DND-41 (cell line): Measurements from ENCODE around the gene RBM42.
A peak's percentile ranks its signal among the peaks of the same experiment; 100 is the strongest.

Experiments used
- ATAC-seq: fragments of 200-7000 bp; cut with Tn5 transposase; 3 replicates; pipeline ENCODE4 v1.9.1; 2021; ENCODE audit warnings: low read depth; ENCODE audit not compliant: insufficient read depth
- DNase-seq: peaks from one replicate; pipeline ENCODE4 v3.0.0-alpha.2; 2020
- H2AFZ ChIP-seq: 2 replicates; pipeline ENCODE4 v1.6.0; 2012; ENCODE audit warnings: low read depth, low read length
- H3K27ac ChIP-seq: 2 replicates; pipeline ENCODE4 v1.5.1; 2012; ENCODE audit warnings: low read length, inconsistent platforms
- H3K27me3 ChIP-seq: fragments of 200-600 bp; sonication (generic); 2 replicates; pipeline ENCODE4 v1.6.0; 2012; ENCODE audit warnings: low read length, mild to moderate bottlenecking, inconsistent platforms; ENCODE audit not compliant: insufficient read depth, poor library complexity
- H3K36me3 ChIP-seq: 2 replicates; pipeline ENCODE4 v1.5.1; 2012; ENCODE audit warnings: low read length, inconsistent platforms; ENCODE audit not compliant: insufficient read depth
- H3K4me1 ChIP-seq: 2 replicates; pipeline ENCODE4 v1.5.1; 2012; ENCODE audit warnings: mild to moderate bottlenecking, low read length; ENCODE audit not compliant: insufficient read depth
- H3K4me2 ChIP-seq: 2 replicates; pipeline ENCODE4 v1.6.0; 2012; ENCODE audit warnings: mild to moderate bottlenecking, moderate library complexity, low read length, inconsistent platforms; ENCODE audit not compliant: insufficient read depth
- H3K4me3 ChIP-seq, 2 experiments: fragments of 200-600 bp in 1 of 2; shearing (Covaris generic) in 1 of 2; 2 replicates each; pipeline ENCODE4 v1.5.1; 2012 to 2016; ENCODE audit warnings: inconsistent platforms in 2 of 2, low read length in 2 of 2, mild to moderate bottlenecking in 2 of 2, low read depth in 1 of 2, moderate library complexity in 1 of 2
- H3K79me2 ChIP-seq: 2 replicates; pipeline ENCODE4 v1.6.0; 2012; ENCODE audit warnings: low read length, inconsistent platforms; ENCODE audit not compliant: insufficient read depth
- H3K9ac ChIP-seq: 2 replicates; pipeline ENCODE4 v1.6.0; 2012; ENCODE audit warnings: low read depth, mild to moderate bottlenecking, inconsistent platforms, low read length, moderate library complexity
- H3K9me3 ChIP-seq: 2 replicates; pipeline ENCODE4 v1.5.1; 2012; ENCODE audit warnings: low read length, moderate library complexity, mild to moderate bottlenecking, inconsistent platforms; ENCODE audit not compliant: insufficient read depth, severe bottlenecking
- H4K20me1 ChIP-seq: 2 replicates; pipeline ENCODE4 v1.6.0; 2012; ENCODE audit warnings: low read length; ENCODE audit not compliant: insufficient read depth
- CTCF ChIP-seq: IDR thresholded peaks from 2 replicates; pipeline ENCODE4 v1.5.1; 2012; ENCODE audit warnings: borderline replicate concordance, low read length, moderate library complexity, mild to moderate bottlenecking; ENCODE audit not compliant: poor library complexity, severe bottlenecking; ENCODE audit errors: extremely low read depth
- EZH2 ChIP-seq: IDR thresholded peaks from 3 replicates; pipeline ENCODE4 v1.6.1; 2012; ENCODE audit warnings: borderline replicate concordance, low read depth, mild to moderate bottlenecking, moderate library complexity, low read length, inconsistent platforms; ENCODE audit not compliant: severe bottlenecking

The RBM42 gene

GRCh38 chr19:35641515-35642151, 12.8 kb downstream of the RBM42 start, which contains the start of gene ETV2:
Gene ETV2 (plus strand): TSS chr19:35641745. CDS start chr19:35642461, 716 bp downstream.
- H2AFZ ChIP-seq, result peak within 1 kb of the TSS; percentile 99; the same call in 1 of the 2 replicates
- no peak for DNase-seq
- H4K20me1 ChIP-seq, result 0 out of 2 replicates have a peak, but pooled peaks cover 3% of the 10 kb centered on the region
- H3K4me3 ChIP-seq, result peak within 1 kb of the TSS in 1 of 2 experiments; percentile 15; a peak in 1 of 4 replicates
- ATAC-seq, result no peak
- H3K27me3 ChIP-seq, result no peaks in the 10 kb centered on the region
- no peak within 1 kb of the TSS for H3K27ac ChIP-seq
- H3K9me3 ChIP-seq, result no peaks in the 10 kb centered on the region
- H3K79me2 ChIP-seq, result no peaks in the 10 kb centered on the region
- TF ChIP-seq CTCF, result no peak
- peak within 1 kb of the TSS; percentile 69; the same call in 1 of the 2 replicates for H3K9ac ChIP-seq
- peak within 1 kb of the TSS; percentile 83 for H3K4me2 ChIP-seq
- H3K36me3 ChIP-seq, result peaks cover 17% of the 10 kb centered on the region
- peaks cover 40% of the 10 kb centered on the region for H3K4me1 ChIP-seq

- peak overlapping the region; percentile 83 for H3K4me2 ChIP-seq
- H3K9ac ChIP-seq, result peak overlapping the region; percentile 69; the same call in 1 of the 2 replicates
- no peak for DNase-seq
- H3K27me3 ChIP-seq, result no peaks in the 10 kb centered on the region
- no peak for ATAC-seq
- no peak for TF ChIP-seq EZH2
- no peak for TF ChIP-seq CTCF
- H4K20me1 ChIP-seq, result 0 out of 2 replicates have a peak, but pooled peaks cover 3% of the 10 kb centered on the region
- H2AFZ ChIP-seq, result peak overlapping the region; percentile 99; the same call in 1 of the 2 replicates
- H3K36me3 ChIP-seq, result peaks cover 10% of the 10 kb centered on the region
- no peaks in the 10 kb centered on the region for H3K79me2 ChIP-seq
- peaks cover 44% of the 10 kb centered on the region for H3K4me1 ChIP-seq
- H3K9me3 ChIP-seq, result no peaks in the 10 kb centered on the region
- peak overlapping the region in 1 of 2 experiments; percentile 15; a peak in 1 of 4 replicates for H3K4me3 ChIP-seq
- H3K27ac ChIP-seq, result no peak overlapping the region
These were observed 13.5 kb downstream of the RBM42 start for GRCh38 chr19:35642312-35642711.

- TF ChIP-seq EZH2 (no peak), CTCF (no peak)
- H3K36me3 ChIP-seq, result peaks cover 5% of the 10 kb centered on the region
- peak overlapping the region; percentile 83 for H3K4me2 ChIP-seq
- peak overlapping the region; percentile 99 for H2AFZ ChIP-seq
- H3K4me3 ChIP-seq, result peak overlapping the region; percentile 42 to 85; a peak in 3 of 4 replicates
- H3K4me1 ChIP-seq, result peaks cover 49% of the 10 kb centered on the region
- no peaks in the 10 kb centered on the region for H3K27me3 ChIP-seq
- peak overlapping the region; percentile 69 for H3K9ac ChIP-seq
- no peak for DNase-seq
- peak overlapping the region; percentile 92 for H3K27ac ChIP-seq
- 0 out of 2 replicates have a peak, but pooled peaks cover 3% of the 10 kb centered on the region for H4K20me1 ChIP-seq
- H3K79me2 ChIP-seq, result no peaks in the 10 kb centered on the region
- ATAC-seq, result no peak
- no peaks in the 10 kb centered on the region for H3K9me3 ChIP-seq
These were observed 14.0 kb downstream of the RBM42 start for GRCh38 chr19:35642798-35643254.
